ENCODE results near the gene KRT3.
"Not testable (repeated sequence)": the region's sequence is repeated elsewhere in the genome, so short reads cannot be mapped to it uniquely, and the experiment has no call there.

Gene KRT3

DNA sequence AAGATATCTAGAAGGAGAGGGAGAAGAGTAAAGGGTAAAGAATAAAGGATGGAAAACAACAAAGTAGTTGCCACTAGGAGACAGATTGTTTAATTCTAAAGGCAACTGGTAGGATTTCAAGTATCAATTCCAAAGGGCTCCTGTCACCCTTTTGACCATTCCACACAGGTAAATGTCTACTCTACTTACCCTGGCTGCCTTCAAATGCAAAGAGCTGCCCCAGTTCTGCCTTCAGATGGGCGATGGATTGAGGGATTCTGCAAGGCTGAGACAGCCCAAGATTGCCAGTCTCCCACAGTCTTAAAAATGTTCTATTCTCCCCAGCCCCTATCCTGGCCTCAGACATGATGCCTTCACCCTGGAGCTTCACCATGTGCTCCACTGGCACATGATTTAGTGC is 30.2 kb downstream of the KRT3 start:
- TF ChIP-seq, protein P1, sequence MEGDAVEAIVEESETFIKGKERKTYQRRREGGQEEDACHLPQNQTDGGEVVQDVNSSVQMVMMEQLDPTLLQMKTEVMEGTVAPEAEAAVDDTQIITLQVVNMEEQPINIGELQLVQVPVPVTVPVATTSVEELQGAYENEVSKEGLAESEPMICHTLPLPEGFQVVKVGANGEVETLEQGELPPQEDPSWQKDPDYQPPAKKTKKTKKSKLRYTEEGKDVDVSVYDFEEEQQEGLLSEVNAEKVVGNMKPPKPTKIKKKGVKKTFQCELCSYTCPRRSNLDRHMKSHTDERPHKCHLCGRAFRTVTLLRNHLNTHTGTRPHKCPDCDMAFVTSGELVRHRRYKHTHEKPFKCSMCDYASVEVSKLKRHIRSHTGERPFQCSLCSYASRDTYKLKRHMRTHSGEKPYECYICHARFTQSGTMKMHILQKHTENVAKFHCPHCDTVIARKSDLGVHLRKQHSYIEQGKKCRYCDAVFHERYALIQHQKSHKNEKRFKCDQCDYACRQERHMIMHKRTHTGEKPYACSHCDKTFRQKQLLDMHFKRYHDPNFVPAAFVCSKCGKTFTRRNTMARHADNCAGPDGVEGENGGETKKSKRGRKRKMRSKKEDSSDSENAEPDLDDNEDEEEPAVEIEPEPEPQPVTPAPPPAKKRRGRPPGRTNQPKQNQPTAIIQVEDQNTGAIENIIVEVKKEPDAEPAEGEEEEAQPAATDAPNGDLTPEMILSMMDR (conservative IDR thresholded peaks at IDR 0.05) = no peak
- no peak overlapping the region for H3K27ac ChIP-seq

DNA sequence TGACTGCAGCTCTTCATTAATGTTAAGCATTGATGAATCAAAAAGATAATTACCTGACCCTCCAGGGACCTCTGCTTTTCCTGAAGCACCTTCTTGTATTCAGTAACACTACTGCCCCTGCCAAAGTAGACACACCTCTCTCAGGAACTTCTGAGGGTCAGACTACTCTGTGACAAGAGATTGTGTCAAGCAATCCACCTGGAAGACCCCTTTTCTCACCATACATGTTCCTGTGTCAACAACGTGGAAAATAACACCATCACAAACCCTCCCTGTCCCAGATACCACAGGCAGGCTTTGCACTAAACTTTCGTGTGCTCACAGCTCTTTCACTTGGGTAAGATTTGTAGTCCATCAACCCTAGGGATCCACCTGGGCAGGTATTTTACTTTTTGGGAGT is 31.9 kb downstream of the KRT3 start:
- H3K27ac ChIP-seq = no peak overlapping the region

DNA sequence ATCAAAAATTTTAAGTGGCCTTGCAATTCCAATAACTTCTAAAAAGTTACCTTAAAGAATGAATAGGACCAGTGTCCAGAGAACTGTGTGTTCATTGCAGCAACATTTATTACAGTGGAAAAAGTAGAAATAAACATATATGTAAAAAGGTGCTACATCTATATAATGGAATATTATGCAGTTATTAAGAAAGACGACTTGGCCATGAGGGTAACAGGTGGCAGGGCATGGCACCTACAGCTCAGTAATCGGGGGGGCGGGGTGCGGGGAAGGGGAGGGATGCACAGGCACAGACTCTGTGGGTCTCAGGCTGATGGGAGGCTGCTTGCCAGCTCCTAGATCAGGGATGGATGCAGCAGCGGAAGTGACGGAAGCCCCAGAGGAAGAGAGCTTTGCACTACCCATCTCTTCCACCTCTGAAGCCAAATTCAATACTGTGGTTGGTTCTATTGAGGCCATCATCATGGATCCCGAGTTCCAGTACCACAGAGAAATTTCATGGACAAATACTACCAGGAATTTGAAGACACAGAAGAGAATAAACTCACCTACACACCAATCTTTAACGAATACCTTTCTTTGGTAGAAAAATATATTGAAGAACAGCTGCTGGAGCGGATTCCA is 32.8 kb downstream of the KRT3 start:
- no peak overlapping the region for H3K27ac ChIP-seq
- TF ChIP-seq, protein P1 (conservative IDR thresholded peaks at IDR 0.05) = no peak

More for the DNA sequence above, 31.9 kb downstream of the KRT3 start:
- TF ChIP-seq, protein P1 (conservative IDR thresholded peaks at IDR 0.05) = no peak

DNA sequence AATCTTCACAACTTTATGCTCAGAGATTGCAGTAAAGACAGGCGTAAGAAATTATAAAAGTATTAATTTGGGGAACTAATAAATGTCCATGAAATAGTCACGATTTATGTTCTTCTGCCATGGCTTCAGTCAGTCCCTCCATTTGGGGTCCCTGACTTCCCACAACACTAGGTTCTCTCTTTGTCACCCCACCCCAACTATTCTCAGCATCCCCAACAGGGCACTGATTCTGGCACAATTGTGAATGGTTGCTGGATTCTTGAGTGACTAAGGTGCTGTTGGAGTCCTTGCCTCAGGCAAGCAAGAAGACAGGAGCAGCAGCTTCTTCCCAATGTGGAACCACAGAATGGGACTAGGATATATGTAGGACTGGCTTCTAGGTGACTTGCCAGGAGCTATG is 34.1 kb downstream of the KRT3 start:
- H3K27ac ChIP-seq = no peak overlapping the region
- TF ChIP-seq, protein P1 (conservative IDR thresholded peaks at IDR 0.05) = no peak

DNA sequence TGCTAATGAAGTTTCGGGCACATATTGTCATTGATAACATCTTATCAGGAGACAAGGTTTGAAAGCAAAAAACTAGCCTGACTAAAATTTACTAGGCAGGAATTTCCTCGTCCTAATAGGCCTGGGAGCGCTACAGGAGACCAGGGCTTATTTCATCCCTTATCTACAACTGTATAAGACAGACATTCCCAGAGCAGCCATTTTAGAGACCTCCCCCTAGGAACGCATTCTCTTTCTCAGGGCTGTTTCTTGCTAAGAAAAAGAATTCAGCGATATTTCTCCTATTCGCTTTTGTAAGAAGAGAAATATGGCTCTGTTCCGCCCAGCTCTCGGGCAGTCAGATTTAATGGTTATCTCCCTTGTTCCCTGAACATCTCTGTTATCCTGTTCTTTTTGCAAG is 34.7 kb downstream of the KRT3 start:
- H3K27ac ChIP-seq = not testable (repeated sequence)

DNA sequence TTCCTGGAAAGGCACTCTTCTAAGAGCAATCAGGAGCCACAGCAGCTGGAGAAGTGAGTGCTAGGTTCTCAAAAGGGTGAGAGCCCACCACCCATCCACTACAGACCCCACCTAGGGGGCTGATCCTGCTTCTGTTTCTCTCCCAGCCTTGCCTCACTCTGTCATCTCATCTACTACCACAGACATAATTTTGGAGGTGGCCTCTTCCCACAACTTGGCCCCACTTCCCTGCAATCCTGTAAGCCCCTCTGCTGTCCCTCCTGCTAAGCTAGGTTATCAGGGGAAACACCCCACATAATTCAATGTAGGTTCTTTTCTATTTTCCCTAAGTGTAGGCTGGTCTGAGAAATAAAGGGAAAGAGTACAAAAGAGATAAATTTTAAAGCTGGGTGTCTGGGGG is 35.3 kb downstream of the KRT3 start:
- TF ChIP-seq, protein P1 (conservative IDR thresholded peaks at IDR 0.05) = no peak
- no peak overlapping the region for H3K27ac ChIP-seq

DNA sequence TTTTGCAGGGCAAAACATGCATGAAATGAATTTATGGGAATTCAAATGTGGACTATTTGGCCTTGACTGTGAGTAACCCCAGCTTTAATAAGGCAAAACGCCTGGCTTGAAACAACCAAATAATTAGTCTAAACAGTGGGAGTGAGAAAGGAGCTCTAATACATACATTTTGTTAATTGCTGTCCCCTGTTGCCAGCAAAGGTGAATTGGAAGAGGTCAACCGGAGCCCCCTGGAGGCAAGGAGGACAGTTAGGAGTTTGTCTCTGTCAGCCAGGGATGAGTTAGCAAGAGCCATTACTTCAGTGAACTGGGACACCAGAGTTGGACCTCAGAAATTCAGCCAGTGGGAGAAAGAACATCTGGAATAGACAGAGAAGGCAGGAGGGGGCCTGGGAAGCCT is 36.2 kb downstream of the KRT3 start:
- H3K27ac ChIP-seq = no peak overlapping the region
- TF ChIP-seq, protein P1 (conservative IDR thresholded peaks at IDR 0.05) = no peak

DNA sequence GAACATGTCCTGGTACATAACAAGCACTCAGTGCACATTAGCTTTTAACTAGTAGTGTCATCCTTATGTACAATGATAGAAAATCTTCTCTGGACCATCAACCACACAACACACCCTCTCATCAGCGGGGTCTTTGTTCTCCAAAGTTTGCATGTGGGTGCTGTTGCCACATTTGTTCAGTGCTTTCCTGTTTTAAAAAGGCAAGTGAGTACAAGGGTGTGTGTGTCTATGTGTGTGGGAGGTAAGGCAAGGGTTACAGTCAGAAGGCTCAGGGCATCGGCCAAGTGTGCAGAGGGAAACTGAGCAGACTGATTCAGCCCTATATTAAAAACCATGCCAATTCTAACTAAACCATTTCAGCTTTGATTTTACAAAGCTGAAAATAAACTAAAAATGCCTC is 36.7 kb downstream of the KRT3 start:
- H3K27ac ChIP-seq = no peak overlapping the region
- TF ChIP-seq, protein P1 (conservative IDR thresholded peaks at IDR 0.05) = no peak
